MV-4-11 (cell line): ENCODE data around the gene NFILZ.
A peak's percentile ranks its signal among the peaks of the same experiment; 100 is the strongest.
"Not testable (repeated sequence)": the region's sequence is repeated elsewhere in the genome, so short reads cannot be mapped to it uniquely, and the experiment has no call there.

Source experiments
- DNase-seq: peaks from one replicate; lab custom pipeline; 2025; lab: John Stamatoyannopoulos, UW

The NFILZ gene

DNA sequence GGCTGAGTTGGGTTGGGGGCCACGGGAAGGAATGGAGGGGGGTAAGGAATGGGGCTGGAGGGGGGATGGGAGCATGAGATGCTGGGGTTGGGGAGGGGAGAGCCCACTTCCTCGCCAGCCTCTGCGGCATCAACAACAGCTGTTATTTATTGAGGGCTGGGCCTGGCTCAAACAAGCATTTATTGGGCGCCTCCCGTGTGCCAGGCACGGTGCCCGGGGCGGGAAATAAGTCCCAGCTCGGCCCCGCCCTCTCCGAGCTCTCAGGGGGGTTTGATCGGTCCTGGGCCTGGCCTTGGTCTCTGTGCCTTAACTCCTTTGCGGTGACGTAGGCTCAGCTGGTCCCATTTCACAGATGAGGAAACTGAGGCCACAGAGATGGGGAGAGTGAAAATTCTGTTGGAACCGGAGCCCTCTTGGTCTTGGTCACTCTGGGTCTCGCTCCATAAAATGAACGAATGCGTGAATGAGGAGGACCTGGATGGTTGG, 19.0 kb upstream of the NFILZ start:
- DNase-seq = no peak

DNA sequence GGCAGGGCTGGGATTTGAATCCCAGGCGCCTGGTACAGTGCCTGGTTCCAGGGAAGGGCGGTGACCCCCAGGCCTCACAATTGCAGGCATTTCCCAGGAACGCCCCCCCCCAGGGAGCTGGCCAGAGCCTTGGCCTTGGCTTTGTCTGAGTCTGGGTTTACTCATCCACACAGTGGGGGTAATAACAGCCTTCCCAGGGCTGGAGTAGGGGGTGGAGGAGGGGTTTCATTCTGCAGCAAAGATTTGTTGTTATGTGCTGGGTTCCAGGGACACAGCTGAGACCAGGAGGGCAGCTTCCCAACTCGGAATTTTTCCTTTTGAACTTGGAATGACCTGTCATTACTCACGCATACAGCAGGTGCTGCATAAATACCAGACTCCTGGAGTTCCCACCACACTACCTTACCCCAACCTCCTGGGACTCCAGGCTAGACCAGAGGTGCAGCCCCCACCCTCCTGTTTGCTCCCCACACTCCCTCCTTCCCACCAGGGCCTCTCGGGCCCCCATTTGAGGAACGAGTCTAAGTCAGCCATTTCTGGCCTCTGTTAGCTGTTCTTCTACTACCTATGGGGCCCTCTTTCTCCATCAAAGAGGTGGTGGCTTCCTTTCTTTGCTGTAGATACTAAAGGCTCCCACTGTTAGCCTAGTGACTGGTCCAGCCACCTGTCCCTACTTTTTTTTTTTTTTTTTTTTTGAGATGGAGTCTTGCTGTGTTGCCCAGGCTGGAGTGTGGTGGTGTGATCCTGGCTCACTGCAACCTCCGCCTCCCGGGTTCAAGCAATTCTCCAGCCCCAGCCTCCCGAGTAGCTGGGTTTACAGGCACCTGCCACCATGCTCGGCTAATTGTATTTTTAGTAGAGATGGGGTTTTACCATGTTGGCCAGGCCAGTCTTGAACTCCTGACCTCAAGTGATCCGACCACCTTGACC, 18.3 kb upstream of the NFILZ start:
- DNase-seq = no peak

GRCh38 chr19:8612807-8613171, 17.6 kb upstream of the NFILZ start:
- DNase-seq = no peak

DNA sequence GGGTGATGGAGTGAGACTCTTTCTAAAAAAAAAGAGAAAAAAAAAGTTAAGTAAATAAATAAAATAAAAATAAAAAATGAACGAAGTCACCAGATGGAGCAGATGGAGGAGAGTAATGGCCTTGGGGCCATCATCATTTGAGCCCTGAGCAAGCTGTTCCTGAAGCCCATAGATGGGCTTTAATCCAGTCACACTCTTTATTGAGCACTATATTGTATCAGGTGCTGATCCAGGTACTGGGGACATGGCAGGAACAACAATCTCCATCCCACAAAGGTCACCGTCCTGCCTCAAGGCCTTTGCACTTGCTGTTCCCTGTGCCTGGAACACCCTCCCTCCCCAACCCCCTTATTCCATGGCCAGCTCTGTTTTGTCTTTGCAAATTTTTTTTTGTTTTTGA, 16.0 kb upstream of the NFILZ start:
- no peak for DNase-seq

DNA sequence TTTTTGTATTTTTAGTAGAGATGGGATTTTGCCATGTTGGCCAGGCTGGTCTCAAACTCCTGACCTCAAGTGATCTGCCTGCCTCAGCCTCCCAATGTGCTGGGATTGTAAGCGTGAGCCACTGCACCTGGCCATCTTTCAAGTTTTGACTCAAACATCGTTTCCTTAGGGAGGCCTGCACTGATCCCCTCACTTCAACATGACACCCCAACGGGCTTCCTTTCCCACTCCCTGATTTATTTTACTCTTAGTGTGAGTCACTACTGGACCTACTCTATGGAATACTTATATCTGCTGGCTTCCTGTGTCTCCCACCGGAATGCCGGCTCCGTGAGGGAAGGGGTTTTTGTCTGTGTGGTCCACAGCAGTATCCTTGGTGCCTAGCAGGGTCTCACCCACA, 15.4 kb upstream of the NFILZ start:
- DNase-seq = no peak

- peak; percentile 82 for DNase-seq
Measured at GRCh38 chr19:8615813-8616596, 14.4 kb upstream of the NFILZ start.

DNA sequence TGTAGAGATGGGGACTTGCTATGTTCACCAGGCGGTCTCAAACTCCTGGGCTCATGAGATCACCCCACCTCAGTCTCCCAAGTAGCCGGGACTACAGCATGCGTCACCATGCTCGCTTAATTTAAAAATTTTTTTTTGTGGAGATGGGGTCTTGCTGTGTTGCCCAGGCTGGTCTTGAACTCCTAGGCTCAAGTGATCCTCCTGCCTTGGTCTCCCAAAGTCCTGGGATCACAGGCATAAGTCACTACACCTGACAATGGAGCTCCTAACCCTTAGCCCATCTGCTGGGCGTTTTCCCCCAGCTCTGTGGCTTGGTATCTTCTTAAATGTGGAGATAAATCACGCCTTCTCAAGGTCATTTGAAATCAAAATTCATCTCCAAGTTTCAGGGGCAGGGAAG, 13.6 kb upstream of the NFILZ start:
- DNase-seq = no peak

DNA sequence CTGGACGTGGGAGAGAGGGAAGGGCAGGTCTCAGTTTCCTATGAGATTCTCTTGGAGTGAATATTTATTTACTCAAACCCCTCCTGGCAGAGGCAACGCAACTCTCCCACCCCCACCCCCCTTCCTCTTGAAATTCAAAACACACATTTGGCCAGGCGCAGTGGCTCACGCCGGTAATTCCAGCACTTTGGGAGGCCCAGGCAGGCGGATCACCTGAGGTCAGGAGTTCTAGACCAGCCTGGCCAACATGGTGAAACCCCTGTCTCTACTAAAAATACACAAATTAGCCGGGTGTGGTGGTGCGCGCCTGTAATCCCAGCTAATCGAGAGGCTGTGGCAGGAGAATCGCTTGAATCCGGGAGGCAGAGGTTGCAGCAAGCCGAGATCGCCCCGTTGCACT, 13.1 kb upstream of the NFILZ start:
- not testable (repeated sequence) for DNase-seq

GRCh38 chr19:8617984-8618383, 12.4 kb upstream of the NFILZ start:
- DNase-seq = no peak

- DNase-seq = peak; percentile 67
Measured at GRCh38 chr19:8618751-8619150, 11.7 kb upstream of the NFILZ start.

DNA sequence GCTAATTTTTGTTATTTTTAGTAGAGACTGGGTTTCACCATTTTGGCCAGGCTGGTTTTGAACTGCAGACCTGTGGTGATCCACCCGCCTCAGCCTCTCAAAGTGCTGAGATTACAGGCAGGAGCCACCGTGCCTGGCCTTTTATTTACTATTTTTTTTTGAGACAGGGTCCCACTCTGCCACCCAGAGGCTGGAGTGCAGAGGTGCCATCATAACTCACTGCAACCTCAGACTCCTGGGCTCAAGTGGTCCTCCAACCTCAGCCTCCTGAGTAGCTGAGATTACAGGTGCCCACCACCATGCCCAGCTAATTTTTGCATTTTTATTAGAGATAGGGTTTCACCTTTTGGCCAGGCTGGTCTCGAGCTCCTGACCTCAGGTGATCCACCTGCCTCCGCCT, 7.5 kb upstream of the NFILZ start:
- DNase-seq = peak; percentile 24

DNA sequence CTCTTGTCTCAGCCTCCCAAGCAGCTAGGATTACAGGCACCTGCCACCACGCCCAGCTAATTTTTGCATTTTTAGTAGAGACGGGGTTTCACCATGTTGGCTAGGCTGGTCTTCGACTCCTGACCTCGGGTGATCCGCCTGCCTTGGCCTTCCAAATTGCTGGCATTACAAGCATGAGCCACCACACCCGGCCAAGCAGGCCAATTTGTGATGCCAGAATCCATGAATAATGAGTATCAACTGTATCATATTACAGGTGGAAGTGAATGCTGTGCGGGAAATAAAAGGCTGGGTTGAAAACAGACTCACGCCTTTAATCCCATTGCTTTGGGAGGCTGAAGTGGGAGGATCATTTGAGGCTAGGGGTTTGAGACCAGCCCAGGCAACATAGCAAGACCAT, 3.6 kb upstream of the NFILZ start:
- no peak for DNase-seq

GRCh38 chr19:8629184-8629583, 1.2 kb upstream of the NFILZ start:
- no peak for DNase-seq

DNA sequence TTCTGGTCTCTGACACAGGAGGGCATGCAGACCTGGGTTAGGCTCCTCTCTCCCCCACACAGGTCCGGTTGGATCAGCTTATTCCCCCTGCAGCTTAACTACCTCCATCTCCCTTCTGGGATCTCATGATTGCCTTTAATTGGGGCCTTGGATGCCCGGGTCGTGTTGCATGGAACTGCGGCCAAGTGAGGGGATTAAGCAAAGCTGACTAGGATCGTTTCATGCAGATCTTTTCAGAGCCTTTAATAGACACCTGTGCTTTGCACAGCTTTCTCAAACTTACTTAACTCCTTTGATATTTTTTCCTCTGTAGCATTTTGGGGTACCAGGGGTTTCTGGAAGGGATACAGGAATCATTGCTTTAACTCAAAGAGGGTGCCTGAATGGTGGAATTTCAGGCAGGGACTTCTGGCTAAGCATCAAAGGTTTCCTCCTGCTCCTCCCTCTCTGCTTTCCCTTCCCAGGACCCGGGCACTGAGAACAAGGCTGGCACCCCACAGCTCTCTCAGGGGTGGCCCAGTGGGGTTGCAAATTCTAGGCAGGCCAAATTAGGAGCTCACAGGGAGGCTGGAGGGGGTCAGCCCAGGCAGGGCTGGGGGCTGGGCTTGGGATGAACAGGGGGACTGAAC, 477 bp downstream of the NFILZ start:
- DNase-seq = no peak

DNA sequence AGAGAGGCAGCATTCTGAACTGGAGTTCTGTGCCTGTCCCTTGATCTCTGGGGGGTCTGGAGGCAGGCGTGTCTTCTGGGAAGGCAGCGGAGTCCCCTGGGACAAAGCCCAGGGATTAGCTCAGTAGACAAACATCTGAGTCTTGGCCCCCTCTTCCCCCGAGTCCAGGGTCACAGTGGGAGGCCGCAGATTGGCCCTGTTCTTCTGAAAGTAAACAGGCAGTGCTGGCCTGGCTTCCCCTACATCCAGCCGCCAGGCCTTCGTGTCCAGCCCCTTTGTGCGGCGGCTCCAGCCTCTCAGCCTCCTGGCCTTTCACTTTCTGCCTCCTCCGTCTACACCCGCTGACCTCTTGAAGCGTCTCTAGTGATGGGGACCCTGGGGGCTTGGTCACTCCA, 989 bp downstream of the NFILZ start:
- no peak for DNase-seq

GRCh38 chr19:8635422-8635821, 5.0 kb downstream of the NFILZ start:
- DNase-seq = no peak

- not testable (repeated sequence) for DNase-seq
Measured at GRCh38 chr19:8637070-8637469, 6.6 kb downstream of the NFILZ start.

- peak; percentile 99 for DNase-seq
Measured at GRCh38 chr19:8638078-8638619, 7.7 kb downstream of the NFILZ start.

GRCh38 chr19:8639821-8640401, 9.5 kb downstream of the NFILZ start:
- peak; percentile 54 for DNase-seq

GRCh38 chr19:8640402-8641004, 10.1 kb downstream of the NFILZ start:
- DNase-seq = peak; percentile 100

GRCh38 chr19:8641221-8641907, 10.9 kb downstream of the NFILZ start:
- DNase-seq = no peak
